Measurements from ENCODE around the gene KCNG2. TPM values are rescaled to one million over a fixed set of nuclear protein-coding genes. Genes with fewer than 3 reads are reported as not detected.
A peak's percentile ranks its signal among the peaks of the same experiment; 100 is the strongest.

The KCNG2 gene
- total and polyA plus RNA-seq, 2 of the 8 experiments (the other 6 are each of a cell fraction or from before 2014, with no cell fraction given): 0.19 to 0.74 TPM

- Histone ChIP-seq H4K91ac (replicated peaks; ENCODE audit: insufficient read length, low read length) (no peak overlapping the region), H3K23me2 (ENCODE audit: low read depth, low read length) (no peaks in the 10 kb centered on the region), H2BK20ac (ENCODE audit: low read length) (no peak overlapping the region), H3K14ac (ENCODE audit: insufficient read length) (no peak overlapping the region), H2BK120ac (replicated peaks; ENCODE audit: low read depth, low read length) (no peak overlapping the region), H3K4me2 (ENCODE audit: insufficient read depth in 1 of 2, low read depth in 2 of 2, low read length in 2 of 2) (no peak overlapping the region), H2AK5ac (ENCODE audit: low read depth, low read length) (0 out of 2 replicates have a peak overlapping the region, but pooled peaks have one; percentile 0), H3K79me2 (ENCODE audit: control insufficient read depth in 1 of 2, insufficient read depth in 2 of 2, low read length in 2 of 2) (no peaks in the 10 kb centered on the region), H3K9ac (replicated peaks in 1 of 4; ENCODE audit: extremely low read depth in 1 of 4, low read depth in 3 of 4, low read length in 3 of 4) (no peak overlapping the region; a peak in 1 of 7 replicates), H2BK15ac (ENCODE audit: low read length) (no peak overlapping the region), H2BK5ac (ENCODE audit: low read depth, low read length) (no peak overlapping the region), H3K79me1 (ENCODE audit: low read depth, low read length) (no peaks in the 10 kb centered on the region), H3K56ac (replicated peaks; ENCODE audit: insufficient read length, low read depth, low read length) (no peak overlapping the region), H4K20me1 (replicated peaks in 1 of 2; ENCODE audit: control insufficient read depth in 1 of 2, insufficient read depth in 2 of 2, low read length in 2 of 2) (peaks cover 0 to 5% of the 10 kb centered on the region in 2 experiments), H3K4ac (replicated peaks; ENCODE audit: insufficient read length, low read depth, low read length) (no peak overlapping the region), H3K23ac (ENCODE audit: insufficient read length) (peak overlapping the region; percentile 47), H4K5ac (ENCODE audit: insufficient read length, low read depth, low read length) (no peak overlapping the region), H3K18ac (ENCODE audit: extremely low read depth, low read length) (no peak overlapping the region), H3K27me3 (replicated peaks in 1 of 4; ENCODE audit: control insufficient read depth in 3 of 4, extremely low read depth in 1 of 4, insufficient read depth in 3 of 4, low read length in 3 of 4) (no peaks in the 10 kb centered on the region; a peak in 1 of 7 replicates), H3K4me1 (replicated peaks in 1 of 4; ENCODE audit: control insufficient read depth in 3 of 4, insufficient read depth in 4 of 4, low read length in 3 of 4) (no peaks in the 10 kb centered on the region), H2BK12ac (ENCODE audit: low read depth, low read length) (no peak overlapping the region), H2AFZ (ENCODE audit: low read length) (no peak overlapping the region), H3K36me3 (ENCODE audit: control insufficient read depth in 2 of 4, insufficient read depth in 4 of 4, low read length in 3 of 4) (no peaks in the 10 kb centered on the region), H3K9me3 (ENCODE audit: insufficient read depth in 2 of 2, low read depth in 1 of 2, low read length in 1 of 2) (no peaks in the 10 kb centered on the region), H3K27ac (ENCODE audit: low read depth, low read length) (no peak overlapping the region), H4K8ac (ENCODE audit: extremely low read depth, insufficient read depth, low read length) (no peak overlapping the region; the same call in 1 of the 2 replicates), H3K4me3 (ENCODE audit: extremely low read depth in 1 of 4, insufficient read depth in 2 of 4, low read depth in 3 of 4, low read length in 4 of 4) (no peak overlapping the region)
- DNase-seq (ENCODE audit: low read depth in 1 of 2, low spot score in 2 of 2): no peak
- 92% methylated on average over 18 of the region's 18 CpGs; no CpG with 5 or more reads in 1 of the 2 experiments for WGBS, 2 experiments (ENCODE audit: extremely low coverage in 1 of 2, insufficient coverage in 1 of 2, insufficient read length in 1 of 2, insufficient replicate concordance in 2 of 2, low coverage in 1 of 2, low lambda C conversion rate in 2 of 2, missing lambda C conversion rate in 1 of 2)
- TF ChIP-seq NANOG (IDR thresholded peaks at IDR 0.05; ENCODE audit: insufficient read depth, low read depth, low read length, poor library complexity, severe bottlenecking): no peak
- TF ChIP-seq SIN3A (conservative IDR thresholded peaks at IDR 0.05 in 1 of 2, IDR thresholded peaks at IDR 0.05 in 1 of 2; ENCODE audit: low read depth in 1 of 2, low read length in 2 of 2): peak in 1 of 2 experiments; percentile 65; a peak in 1 of 4 replicates
- TF ChIP-seq SAP30 (IDR thresholded peaks at IDR 0.05; ENCODE audit: insufficient read depth, insufficient replicate concordance, low read length): no peak
- POLR2A ChIA-PET (ENCODE audit: partially characterized antibody): no interaction called here
- FAIRE-seq: no peak
- CTCF ChIA-PET (ENCODE audit: partially characterized antibody): interaction anchor here (0.7 to 0.8 kb wide), 2 partner anchors 10 to 144 kb away, joined by 3 read pairs; no protein-coding TSS in a partner anchor
Observed at GRCh38 chr18:79816981-79817606, 19.4 kb downstream of the KCNG2 start.

All from H1 (cell line).